ENCODE measurements around the gene TMC7.

- TF ChIP-seq, protein P1, sequence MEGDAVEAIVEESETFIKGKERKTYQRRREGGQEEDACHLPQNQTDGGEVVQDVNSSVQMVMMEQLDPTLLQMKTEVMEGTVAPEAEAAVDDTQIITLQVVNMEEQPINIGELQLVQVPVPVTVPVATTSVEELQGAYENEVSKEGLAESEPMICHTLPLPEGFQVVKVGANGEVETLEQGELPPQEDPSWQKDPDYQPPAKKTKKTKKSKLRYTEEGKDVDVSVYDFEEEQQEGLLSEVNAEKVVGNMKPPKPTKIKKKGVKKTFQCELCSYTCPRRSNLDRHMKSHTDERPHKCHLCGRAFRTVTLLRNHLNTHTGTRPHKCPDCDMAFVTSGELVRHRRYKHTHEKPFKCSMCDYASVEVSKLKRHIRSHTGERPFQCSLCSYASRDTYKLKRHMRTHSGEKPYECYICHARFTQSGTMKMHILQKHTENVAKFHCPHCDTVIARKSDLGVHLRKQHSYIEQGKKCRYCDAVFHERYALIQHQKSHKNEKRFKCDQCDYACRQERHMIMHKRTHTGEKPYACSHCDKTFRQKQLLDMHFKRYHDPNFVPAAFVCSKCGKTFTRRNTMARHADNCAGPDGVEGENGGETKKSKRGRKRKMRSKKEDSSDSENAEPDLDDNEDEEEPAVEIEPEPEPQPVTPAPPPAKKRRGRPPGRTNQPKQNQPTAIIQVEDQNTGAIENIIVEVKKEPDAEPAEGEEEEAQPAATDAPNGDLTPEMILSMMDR (IDR thresholded peaks at IDR 0.05), result no peak
- TF ChIP-seq POLR2A (IDR thresholded peaks at IDR 0.05), result no peak
- no peak for TF ChIP-seq EP300 (IDR thresholded peaks at IDR 0.05)
Observed at GRCh38 chr16:18937390-18937789, 46.3 kb upstream of the TMC7 start.
